GM21737 (cell line): ENCODE measurements around the gene MARK3.

ENCODE experiments used
- ATAC-seq: cut with Tn5 transposase; IDR thresholded peaks from one replicate; pipeline ENCODE4 v1.9.1; 2021; ENCODE audit warnings: mild to moderate bottlenecking, moderate library complexity; ENCODE audit not compliant: unreplicated experiment

The MARK3 gene

DNA sequence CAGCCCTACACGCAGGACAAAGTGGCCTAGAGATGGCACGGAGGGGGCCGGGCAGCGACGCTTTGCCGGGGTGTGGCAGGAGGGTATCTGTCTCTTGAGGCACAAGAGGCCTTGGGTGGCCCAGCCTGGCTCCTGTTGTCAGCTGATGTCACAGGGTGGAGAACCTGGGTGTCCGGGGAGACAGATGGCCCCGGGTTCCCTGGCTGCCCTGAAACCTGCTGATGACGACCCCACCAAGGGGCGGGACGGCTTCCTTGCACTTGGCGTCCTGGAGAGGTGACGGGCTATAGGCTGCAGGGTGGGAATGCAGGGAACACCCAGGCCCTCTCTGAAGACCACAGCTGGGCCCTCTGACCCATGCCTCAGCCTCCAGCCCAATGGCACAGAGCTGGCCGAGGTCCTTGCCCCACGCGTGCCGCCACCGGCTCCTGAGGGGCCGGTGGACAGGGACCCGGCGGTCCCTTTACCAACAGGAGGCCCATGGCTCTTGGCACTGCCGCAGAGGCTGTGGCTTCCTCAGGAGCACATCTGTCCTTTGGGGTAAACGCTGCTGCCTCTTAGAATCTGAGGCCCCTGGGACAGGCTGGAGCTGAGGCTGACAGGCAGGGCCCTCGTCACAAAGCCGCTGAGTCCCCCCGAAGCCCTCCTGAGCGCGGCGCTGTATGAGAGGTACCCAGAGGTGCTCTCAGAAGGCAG lies 160.2 kb downstream of the MARK3 start:
- ATAC-seq, result no peak

DNA sequence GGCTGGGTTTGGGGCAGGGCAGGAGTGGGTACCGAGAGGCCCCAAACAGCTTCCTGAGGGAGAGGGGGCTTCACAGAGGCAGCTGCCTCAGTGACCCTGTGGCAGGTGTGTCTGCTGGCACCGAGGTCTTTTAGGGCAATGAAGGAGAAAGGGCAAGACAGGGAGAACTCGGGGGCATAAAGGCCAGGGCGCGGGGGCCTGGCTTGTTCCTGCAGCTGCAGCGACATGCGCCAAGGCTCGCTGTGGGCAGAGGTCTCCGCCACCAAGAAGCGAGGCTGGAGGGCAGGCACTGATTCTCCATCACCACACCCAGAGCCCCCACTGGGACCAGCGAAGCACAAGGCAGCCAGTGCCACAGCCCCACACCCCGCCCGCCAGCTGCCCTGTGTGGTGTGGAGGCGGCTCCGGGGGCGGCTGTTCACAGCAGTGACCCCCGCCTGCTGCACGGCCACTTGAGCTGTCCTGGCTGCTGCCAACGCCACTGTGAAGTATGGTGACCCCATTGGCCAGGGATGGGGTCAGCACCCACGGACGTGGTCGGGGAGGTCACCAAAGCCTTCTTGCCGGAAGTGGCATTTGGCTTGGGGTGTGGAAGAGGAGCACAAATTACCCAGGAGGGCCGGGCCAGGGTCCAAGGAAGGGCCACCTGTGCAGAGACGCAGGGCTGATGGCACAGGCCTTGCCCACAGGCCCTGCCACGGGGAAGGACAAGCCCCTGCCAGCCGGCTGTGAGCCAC lies 160.9 kb downstream of the MARK3 start:
- no peak for ATAC-seq

DNA sequence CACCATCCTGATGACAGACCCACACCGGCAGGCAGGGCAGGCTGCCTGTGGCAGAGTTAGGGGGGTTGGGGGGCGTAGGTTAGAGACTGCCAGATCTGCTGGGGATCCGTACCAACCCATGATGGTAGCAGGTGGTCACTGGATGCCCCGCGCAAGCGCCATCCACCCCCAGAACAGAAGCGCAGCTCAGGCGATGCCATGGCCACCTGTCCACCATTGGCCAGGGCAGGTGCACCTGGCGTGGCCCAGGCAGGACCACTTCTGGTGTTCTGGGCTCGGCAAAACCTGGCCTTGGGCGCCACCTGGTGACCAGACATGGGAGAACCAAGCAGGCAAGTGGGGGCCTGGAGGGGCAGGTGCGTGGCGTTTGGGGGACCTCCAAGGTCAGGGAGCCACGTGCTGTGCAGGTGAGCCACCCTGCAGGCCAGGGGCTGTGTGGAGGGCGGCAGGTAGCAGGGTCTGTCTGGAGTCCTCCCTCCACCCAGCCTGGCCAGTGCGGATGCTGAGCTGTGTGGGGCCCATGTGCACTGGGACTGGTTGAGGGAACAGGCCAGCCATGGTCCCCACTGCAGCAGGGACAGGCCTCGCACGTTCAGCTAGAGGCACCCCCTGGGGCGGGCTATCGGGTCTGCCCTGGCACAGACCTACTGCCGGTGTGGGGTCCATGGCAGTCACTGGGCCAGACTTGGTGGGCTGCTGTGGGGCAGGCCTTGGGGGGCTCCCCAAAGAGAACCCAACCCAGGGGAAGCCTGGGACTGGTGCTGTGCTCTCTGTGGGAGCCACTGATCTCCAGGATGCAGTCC lies 161.6 kb downstream of the MARK3 start:
- no peak for ATAC-seq

DNA sequence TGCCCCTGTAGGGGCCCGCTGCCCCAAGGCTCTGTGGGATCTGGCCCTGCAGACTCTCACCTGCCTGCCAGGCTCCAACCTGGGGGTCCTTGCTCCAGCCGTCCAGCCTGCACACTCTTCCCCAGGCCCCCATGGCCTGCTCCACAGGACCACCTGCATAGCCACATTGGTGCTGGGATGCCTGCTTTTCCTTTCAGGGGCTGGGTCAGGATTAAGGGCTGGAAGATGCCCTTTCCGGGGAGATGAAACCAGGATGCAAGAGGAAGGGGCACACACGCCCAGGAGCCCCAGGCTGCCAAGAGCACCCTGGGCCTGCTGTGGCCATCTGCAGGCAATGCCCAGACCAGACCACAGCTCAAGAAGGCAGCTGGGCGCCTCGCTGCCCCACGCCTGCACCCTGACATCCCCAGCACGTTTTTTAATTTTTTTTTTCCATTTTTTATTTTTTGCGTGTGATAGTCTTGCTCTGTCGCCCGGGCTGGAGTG lies 162.3 kb downstream of the MARK3 start:
- no peak for ATAC-seq

DNA sequence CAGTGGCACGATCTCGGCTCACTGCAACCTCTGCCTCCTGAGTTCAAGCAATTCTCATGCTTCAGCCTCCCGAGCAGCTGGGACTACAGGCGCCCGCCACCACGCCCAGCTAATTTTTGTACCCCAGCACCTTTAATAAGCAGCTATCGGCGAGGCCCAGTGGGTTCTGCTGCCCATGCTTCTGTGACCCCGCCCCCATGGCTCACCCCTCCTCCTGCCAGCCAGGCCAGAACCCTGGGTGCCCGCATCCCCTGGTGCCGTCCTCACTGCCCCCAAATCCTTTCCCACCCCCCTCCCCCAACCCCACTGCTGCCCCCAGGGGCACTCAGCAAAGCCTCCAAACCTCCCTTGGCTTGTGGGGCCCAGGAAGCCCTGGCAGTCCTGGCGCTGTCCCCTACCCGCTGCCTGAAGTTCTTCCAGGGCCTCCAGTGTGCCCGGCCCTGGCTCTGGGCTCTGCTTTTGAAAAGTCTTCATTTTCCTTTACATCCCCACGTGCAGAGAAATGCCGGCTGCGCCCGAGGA lies 162.8 kb downstream of the MARK3 start:
- no peak for ATAC-seq

DNA sequence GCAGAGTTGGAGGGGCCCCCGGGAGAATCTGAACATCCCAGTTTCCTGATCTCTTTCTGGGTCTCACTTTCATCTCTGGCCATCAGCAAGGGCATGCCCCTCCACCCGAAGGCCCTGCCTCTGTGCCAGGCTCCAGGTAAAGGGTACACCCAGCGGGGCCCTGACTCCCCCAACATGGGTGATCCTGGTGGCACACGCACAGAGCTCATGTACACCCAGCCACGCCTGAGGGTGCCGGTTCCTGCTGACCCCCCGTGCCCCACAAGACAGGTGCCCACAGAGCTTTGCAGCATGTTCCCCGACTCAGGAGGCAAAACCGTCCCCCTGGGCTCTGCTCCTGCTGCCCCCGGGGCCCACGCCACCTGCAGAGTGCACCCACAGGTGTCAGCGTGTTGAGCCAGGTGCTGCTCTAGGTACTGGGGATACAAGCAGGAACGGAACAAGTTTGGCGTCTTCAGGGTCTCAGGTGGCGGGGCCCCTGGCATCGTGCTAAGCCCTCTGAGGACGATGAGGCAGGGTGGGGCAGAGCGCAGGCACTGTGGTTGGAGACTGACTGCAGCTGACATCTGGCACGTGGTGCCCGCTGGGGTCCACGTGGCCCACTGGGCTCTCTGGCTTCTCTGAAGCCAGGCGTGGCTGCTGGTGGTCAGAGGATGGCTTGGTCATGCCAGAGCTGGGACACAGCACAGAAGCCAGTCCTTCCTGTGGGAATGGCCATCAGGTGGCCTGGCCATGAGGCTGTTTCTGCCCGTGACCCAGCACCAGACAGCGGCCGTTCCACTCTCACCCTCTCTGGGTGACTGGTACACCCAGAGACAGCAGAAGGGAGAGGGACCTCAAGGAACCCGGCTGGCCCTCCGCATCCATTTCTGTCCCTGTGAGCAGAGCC lies 163.5 kb downstream of the MARK3 start:
- ATAC-seq, result no peak

DNA sequence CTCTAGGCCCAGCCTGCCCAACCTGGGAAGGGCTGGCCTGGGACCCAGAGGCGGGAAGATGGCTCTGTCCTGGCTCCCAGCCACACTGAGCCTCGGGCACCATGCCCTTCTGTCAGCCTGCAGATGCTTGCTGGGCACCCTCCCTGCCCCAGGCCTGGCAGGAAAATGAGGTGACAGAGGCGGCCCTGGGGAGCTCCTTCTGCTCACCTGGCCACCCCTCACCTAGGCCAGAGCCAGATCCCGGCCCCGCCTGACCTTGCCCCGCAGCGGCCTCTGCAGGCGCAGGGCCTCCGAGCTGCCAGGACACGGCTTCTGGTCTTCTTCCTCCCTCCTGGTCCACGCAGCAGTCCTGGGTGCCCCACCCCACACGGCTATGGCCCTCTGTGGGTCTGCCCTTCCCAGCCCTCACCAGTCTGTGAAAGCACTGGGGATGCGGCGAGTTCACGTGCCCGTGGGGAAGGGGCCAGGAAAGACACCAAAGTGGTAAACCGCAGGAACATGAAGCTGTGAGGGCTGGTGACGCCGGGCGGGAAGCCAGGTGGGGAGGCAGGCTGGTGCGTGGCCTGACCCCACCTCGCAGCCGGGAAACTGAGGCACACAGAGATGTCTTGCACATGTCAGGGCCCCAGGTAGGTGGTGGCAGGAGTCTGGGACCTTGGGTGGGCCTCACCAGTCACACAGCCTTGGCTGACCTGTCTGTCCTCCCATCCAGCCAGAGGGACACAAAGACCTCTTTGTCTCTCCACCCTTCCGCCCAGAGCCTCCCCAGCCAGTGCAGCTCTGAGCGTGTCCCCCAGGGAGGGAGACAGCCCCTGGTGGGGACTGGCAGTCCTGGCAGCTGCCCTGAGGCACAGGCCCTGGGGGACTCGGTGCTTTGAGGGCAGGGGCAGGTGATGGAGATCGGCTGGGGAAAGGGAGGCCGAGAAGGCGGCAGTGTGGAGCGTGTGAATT lies 164.4 kb downstream of the MARK3 start:
- no peak for ATAC-seq

DNA sequence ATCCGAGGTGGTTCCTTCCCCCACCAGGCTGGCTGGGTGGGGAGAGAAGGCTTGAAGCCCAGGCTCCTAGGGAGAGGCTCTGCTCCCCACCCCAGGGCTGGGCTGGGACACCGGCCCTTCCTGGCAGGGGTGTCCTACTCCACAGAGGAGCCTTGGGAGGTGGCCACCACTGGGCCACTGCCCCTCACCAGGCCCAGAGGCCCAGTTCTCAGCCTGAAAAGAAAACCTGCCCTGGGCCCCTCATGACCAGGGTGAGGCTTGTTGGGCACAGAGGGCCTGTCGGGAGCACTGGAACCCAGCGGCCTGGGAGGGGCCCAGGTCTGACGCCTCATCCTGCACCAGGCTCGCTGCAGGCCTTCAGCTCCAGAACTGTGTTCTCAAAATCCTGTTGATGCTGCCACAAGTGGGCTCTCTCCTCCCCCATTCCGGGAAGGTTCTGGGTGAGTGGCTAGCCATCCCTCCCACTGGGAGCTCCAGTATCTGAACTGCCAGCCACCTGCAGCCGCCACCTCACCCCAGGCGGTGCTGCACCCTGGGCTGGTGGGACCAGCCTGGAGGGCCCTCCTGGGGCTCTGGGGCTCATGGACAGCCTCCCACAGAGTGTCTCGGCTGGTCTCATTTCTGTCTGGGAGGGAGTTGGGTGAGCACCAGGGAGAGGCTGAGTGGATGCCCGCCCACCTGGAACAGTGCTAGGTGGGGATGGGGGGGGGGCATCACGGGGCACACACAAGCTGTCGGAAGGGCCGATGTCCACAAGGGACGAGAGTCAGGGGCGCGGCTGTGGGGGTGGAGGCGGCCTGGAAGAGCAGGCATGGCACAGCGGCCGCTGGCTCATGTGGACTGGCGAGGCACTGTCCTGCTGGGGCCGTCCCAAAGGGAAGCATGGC lies 165.5 kb downstream of the MARK3 start:
- ATAC-seq, result no peak

DNA sequence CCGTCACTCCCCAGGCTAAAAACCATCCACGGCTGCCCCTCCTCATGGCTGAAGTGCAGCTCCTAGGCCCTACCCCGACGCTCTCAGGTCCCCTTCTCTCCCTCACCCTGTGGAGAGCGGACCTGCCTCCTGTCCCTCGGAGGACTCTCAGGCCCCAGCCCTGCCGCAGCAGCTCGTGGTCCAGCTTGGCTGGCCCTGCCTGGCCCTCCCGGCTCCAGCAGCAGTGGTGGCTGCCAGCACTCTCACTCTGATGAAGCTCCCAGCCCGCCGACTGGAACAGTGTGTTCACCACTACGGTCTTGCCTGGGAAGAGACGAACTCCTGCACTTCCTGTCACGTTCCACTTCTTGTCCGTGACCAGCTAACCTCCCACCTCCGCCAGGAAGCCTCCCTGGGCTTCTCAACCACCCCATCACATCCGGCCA lies 166.1 kb downstream of the MARK3 start:
- no peak for ATAC-seq

DNA sequence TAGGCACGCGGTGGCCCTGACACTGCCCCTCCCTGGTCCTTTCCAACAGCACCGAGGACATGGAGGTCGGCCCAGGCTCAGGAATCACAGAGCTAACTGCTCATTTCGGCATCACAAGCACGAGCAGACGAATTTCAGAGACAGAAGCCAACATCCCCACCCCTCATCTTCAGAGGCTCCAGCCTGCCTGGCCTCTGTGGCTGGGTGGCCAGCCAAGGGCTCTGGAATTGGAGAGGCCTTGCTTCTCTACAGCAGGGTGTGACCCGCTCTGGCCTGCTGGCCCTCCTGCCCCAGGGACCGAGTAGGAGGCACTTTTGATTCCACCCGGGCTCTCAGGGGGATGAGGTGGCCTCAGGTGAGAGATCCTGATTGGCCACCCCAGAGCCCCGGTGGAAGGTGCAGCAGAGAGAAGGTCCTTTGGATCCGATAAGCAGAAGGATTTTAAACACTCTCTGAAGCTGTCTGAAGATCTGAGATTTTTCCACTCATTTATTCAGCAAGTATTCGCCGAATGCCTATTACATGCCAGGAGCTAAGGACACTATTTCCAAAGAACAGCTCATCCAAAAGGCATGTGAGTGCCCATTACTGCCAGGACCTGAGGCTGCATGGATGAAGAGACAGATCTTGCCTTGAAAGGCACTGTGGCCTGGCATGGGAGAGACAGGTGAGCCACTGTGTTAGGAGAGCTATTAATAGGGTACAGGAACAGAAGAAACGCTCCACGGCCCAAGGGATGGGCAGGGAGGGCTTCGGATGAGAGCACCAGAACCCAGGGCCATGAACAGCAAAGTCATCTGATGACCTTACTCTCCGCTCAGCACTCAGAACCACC lies 167.0 kb downstream of the MARK3 start:
- no peak for ATAC-seq

DNA sequence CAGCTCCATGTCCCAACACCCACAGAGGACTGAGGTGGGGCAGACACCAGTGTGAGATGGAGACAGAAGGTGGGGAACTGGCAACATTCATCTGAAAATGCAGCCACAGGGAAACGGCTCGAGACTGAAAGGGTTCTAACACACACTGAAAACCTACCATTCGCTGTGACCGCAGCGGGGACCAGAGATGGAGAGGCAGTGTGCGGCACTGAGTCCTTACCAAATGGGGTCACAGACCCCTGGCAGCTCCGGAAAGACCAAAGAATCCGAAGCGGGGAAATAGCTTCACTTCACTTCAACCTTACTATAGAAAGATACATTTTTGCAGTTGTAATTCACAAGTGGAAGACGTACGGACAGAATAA lies 167.6 kb downstream of the MARK3 start:
- no peak for ATAC-seq
